ENCODE results near the gene PCDHA8. TPM values are rescaled to one million over a fixed set of nuclear protein-coding genes. Genes with fewer than 3 reads are reported as not detected.

The PCDHA8 gene
- total and polyA plus RNA-seq, 2 of the 8 experiments (the other 6 are each of a cell fraction or from before 2014, with no cell fraction given) = 0.14 to 0.52 TPM

DNA sequence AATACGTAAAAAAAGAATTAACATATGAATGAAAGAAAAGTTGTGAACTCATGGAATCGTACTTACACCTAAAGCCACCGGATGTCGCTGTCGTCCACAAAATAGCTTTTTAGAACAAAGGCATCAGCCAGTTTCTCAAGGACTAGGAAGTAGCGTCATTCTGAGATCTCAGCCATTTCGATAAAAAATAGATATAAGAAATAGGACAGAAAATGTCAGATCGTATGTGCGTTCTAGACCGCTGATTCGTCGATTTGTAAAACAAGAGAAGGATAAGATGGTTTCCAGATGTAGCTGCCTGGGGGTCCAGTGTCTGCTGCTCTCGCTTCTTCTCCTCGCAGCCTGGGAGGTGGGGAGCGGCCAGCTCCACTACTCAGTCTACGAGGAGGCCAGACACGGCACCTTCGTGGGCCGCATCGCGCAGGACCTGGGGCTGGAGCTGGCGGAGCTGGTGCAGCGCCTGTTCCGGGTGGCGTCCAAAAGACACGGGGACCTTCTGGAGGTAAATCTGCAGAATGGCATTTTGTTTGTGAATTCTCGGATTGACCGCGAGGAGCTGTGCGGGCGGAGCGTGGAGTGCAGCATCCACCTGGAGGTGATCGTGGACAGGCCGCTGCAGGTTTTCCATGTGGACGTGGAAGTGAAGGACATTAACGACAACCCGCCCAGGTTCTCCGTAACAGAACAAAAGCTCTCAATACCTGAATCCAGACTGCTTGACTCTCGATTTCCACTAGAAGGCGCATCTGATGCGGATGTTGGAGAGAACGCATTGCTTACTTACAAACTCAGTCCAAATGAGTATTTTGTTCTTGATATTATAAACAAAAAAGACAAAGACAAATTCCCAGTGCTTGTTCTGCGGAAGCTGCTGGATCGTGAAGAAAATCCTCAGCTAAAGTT is 15.0 kb downstream of the PCDHA8 start, which contains the start of gene PCDHA10:
Gene PCDHA10, plus strand, starts transcription at position 126 of the 903 bp plus-strand sequence. Its CDS starts 152 bp downstream, at position 278.
- peak within 1 kb of the TSS; percentile 67 to 69 for H3K4me2 ChIP-seq (ENCODE audit: insufficient read depth in 1 of 2, low read depth in 2 of 2, low read length in 2 of 2)
- no peak for DNase-seq (ENCODE audit: low read depth in 1 of 2, low spot score in 2 of 2)
- no peak within 1 kb of the TSS; the same call in 1 of the 2 replicates for H3K27ac ChIP-seq (ENCODE audit: low read depth, low read length)
- no peaks in the 10 kb centered on the region for H4K20me1 ChIP-seq (replicated peaks in 1 of 2; ENCODE audit: control insufficient read depth in 1 of 2, insufficient read depth in 2 of 2, low read length in 2 of 2)
- no peak within 1 kb of the TSS for H2AK5ac ChIP-seq (ENCODE audit: low read depth, low read length)
- WGBS, 2 experiments (ENCODE audit: extremely low coverage in 1 of 2, insufficient coverage in 1 of 2, insufficient read length in 1 of 2, insufficient replicate concordance in 2 of 2, low coverage in 1 of 2, low lambda C conversion rate in 2 of 2, missing lambda C conversion rate in 1 of 2) = 11% methylated on average over 36 of the region's 44 CpGs; no CpG with 5 or more reads in 1 of the 2 experiments
- no peak within 1 kb of the TSS for H3K4ac ChIP-seq (replicated peaks; ENCODE audit: insufficient read length, low read depth, low read length)
- H2BK20ac ChIP-seq (ENCODE audit: low read length) = no peak within 1 kb of the TSS
- no peaks in the 10 kb centered on the region for H3K79me2 ChIP-seq (ENCODE audit: control insufficient read depth in 1 of 2, insufficient read depth in 2 of 2, low read length in 2 of 2)
- H3K9me3 ChIP-seq (ENCODE audit: insufficient read depth in 2 of 2, low read depth in 1 of 2, low read length in 1 of 2) = peaks cover 0 to 13% of the 10 kb centered on the region in 2 experiments; a peak in 1 of 4 replicates
- no peak for FAIRE-seq
- no peak within 1 kb of the TSS for H3K56ac ChIP-seq (replicated peaks; ENCODE audit: insufficient read length, low read depth, low read length)
- peak within 1 kb of the TSS; percentile 35; the same call in 1 of the 2 replicates for H4K8ac ChIP-seq (ENCODE audit: extremely low read depth, insufficient read depth, low read length)
- no peak within 1 kb of the TSS for H2BK120ac ChIP-seq (replicated peaks; ENCODE audit: low read depth, low read length)
- peaks cover 0 to 6% (median 0%) of the 10 kb centered on the region in 4 experiments; a peak in 1 of 8 replicates for H3K36me3 ChIP-seq (ENCODE audit: control insufficient read depth in 2 of 4, insufficient read depth in 4 of 4, low read length in 3 of 4)
- no peak within 1 kb of the TSS for H2BK12ac ChIP-seq (ENCODE audit: low read depth, low read length)
- H2AFZ ChIP-seq (ENCODE audit: low read length) = peak within 1 kb of the TSS; percentile 95
- CTCF ChIA-PET (ENCODE audit: partially characterized antibody) = interaction anchor here (0.6 to 3.4 kb wide), 37 partner anchors 9 to 335 kb away, joined by 3 to 23 read pairs (median 4); partner anchors contain the start of genes DND1, PCDHA11, PCDHA12 and PCDHA4
- H3K14ac ChIP-seq (ENCODE audit: insufficient read length) = no peak within 1 kb of the TSS
- H3K27me3 ChIP-seq (replicated peaks in 1 of 4; ENCODE audit: control insufficient read depth in 3 of 4, extremely low read depth in 1 of 4, insufficient read depth in 3 of 4, low read length in 3 of 4) = no peaks in the 10 kb centered on the region
- no peaks in the 10 kb centered on the region for H3K23me2 ChIP-seq (ENCODE audit: low read depth, low read length)
- H3K23ac ChIP-seq (ENCODE audit: insufficient read length) = no peak within 1 kb of the TSS
- H4K91ac ChIP-seq (replicated peaks; ENCODE audit: insufficient read length, low read length) = no peak within 1 kb of the TSS
- H4K5ac ChIP-seq (ENCODE audit: insufficient read length, low read depth, low read length) = no peak within 1 kb of the TSS
- H2BK5ac ChIP-seq (ENCODE audit: low read depth, low read length) = no peak within 1 kb of the TSS
- H3K79me1 ChIP-seq (ENCODE audit: low read depth, low read length) = no peaks in the 10 kb centered on the region
- peak within 1 kb of the TSS; percentile 67 to 83 (median 72) for H3K4me3 ChIP-seq (ENCODE audit: extremely low read depth in 1 of 4, insufficient read depth in 2 of 4, low read depth in 3 of 4, low read length in 4 of 4)
- no peak within 1 kb of the TSS for H3K18ac ChIP-seq (ENCODE audit: extremely low read depth, low read length)
- H3K9ac ChIP-seq (replicated peaks in 1 of 4; ENCODE audit: extremely low read depth in 1 of 4, low read depth in 3 of 4, low read length in 3 of 4) = peak within 1 kb of the TSS; percentile 62 to 85 (median 72); a peak in 6 of 7 replicates
- H3K4me1 ChIP-seq (replicated peaks in 1 of 4; ENCODE audit: control insufficient read depth in 3 of 4, insufficient read depth in 4 of 4, low read length in 3 of 4) = no peaks in the 10 kb centered on the region
- POLR2A ChIA-PET (ENCODE audit: partially characterized antibody) = interaction anchor here (1.2 to 2.1 kb wide), 4 partner anchors 14 to 184 kb away, joined by 3 to 7 read pairs (median 6); no protein-coding TSS in a partner anchor
- no peak within 1 kb of the TSS for H2BK15ac ChIP-seq (ENCODE audit: low read length)
- TF ChIP-seq TAF1 (IDR thresholded peaks at IDR 0.05; ENCODE audit: low read depth, low read length) (0 out of 2 replicates have a peak, but pooled peaks have one; percentile 9), PHF8 (conservative IDR thresholded peaks at IDR 0.05; ENCODE audit: low read depth, low read length) (no peak), CTCF (IDR thresholded peaks at IDR 0.05; ENCODE audit: control extremely low read depth in 1 of 3, insufficient read depth in 1 of 3, low read depth in 1 of 3, low read length in 3 of 3) (peak in 2 of 3 experiments; percentile 40 to 47; a peak in 3 of 4 replicates), SAP30 (IDR thresholded peaks at IDR 0.05; ENCODE audit: insufficient read depth, insufficient replicate concordance, low read length) (no peak), SIN3A (conservative IDR thresholded peaks at IDR 0.05 in 1 of 2, IDR thresholded peaks at IDR 0.05 in 1 of 2; ENCODE audit: low read depth in 1 of 2, low read length in 2 of 2) (peak in 1 of 2 experiments; percentile 47; a peak in 1 of 4 replicates), TBP (IDR thresholded peaks at IDR 0.05; ENCODE audit: low read depth, low read length) (no peak), CBX5 (IDR thresholded peaks at IDR 0.05; ENCODE audit: low read depth, low read length) (no peak)
